Measurements from ENCODE around the gene GALNS.
"Not testable (repeated sequence)": the region's sequence is repeated elsewhere in the genome, so short reads cannot be mapped to it uniquely, and the experiment has no call there.

GALNS gene

DNA sequence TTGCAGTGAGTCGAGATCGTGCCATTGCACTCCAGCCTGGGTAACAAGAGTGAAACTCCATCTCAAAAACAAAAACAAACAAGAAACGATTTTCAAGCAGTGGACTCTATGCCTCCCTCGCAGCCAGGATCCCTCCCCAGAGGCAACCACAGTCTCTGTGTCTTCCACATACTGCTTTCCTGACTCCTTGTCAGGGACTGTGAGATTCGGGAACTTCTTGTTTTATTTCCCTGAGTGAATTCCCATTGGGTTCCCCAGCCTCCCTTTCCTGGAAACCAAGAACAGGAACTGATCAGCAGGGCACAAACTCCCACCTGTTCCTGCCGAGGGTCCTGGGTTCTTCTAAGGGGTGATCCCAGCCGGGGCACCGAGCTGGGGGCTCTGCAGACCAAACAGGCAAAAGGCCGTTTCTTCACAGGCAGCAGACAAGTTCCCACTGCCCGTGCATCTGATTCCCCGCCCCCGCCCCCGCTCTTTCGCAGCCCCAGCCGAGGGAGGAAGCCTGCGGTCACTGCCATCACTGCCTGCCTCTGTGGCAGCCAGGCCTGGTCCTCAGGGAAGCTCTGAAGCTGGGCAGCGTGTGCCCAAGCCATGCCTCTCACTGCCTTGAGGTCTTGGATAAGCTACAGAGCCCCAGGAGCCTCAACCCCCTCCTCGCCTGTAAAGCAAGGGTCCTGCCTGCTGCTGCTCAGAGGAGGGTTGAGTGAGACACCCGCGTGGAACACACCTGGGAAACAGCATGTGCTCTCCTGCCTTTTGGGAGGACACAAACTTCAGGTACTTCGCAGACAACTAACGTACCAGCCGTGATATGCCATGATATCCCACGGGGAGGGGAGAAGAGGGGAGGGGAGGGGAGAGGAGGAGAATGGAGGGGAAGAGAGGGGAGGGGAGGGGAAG, 66.2 kb downstream of the GALNS start:
- H3K4me3 Mint-ChIP-seq = peak overlapping the region; percentile 76
- H3K4me1 Mint-ChIP-seq = peaks cover 41% of the 10 kb centered on the region
- ATAC-seq = peak; percentile 81
- no peaks in the 10 kb centered on the region for H3K9me3 Mint-ChIP-seq
- H3K27ac Mint-ChIP-seq = peak overlapping the region; percentile 91
- DNase-seq (ENCODE audit: low spot score in 2 of 2) = peak in 1 of 2 donors; percentile 68
- H3K36me3 Mint-ChIP-seq = no peaks in the 10 kb centered on the region

DNA sequence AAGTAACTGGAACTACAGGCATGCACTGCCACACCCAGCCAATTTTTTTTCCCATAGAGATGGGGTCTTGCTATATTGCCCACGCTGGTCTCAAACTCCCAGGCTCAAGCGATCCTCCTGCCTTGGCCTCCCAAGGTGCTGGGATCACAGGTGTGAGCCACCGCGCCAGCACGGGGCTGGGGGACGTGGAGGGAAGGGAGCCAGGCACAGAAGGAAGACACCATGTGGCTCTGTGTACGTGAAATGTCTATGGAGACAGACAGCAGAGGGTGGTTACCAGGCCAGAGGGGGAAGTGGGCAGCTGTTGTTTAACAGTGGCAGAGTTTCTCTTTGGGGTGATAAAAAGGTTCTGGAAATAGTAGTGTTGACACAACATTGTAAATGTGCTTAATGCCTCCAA, 67.2 kb downstream of the GALNS start:
- ATAC-seq (no peak), DNase-seq (ENCODE audit: low spot score in 2 of 2) (no peak)
- H3K9me3 Mint-ChIP-seq = no peaks in the 10 kb centered on the region
- peaks cover 41% of the 10 kb centered on the region for H3K4me1 Mint-ChIP-seq
- H3K36me3 Mint-ChIP-seq = no peaks in the 10 kb centered on the region
- peak overlapping the region; percentile 91 for H3K27ac Mint-ChIP-seq
- H3K4me3 Mint-ChIP-seq = peak overlapping the region; percentile 76

DNA sequence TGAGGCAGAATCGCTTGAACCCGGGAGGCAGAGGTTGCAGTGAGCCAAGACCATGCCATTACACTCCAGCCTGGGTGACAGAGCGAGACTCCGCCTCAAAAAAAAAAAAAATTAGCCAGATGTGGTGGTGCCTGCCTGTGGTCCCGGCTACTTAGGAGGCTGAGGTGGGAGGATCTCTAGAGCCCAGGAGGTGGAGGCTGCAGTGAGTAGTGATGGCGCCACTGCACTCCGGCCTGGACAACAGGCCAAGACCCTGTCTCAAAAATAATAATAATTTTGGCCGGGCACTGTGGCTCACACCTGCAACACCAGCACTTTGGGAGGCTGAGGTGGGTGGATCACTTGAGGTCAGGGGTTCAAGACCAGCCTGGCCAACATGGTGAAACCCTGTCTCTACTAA, 68.0 kb downstream of the GALNS start:
- not testable (repeated sequence) for H3K36me3 Mint-ChIP-seq; H3K9me3 Mint-ChIP-seq; H3K4me3 Mint-ChIP-seq; H3K27ac Mint-ChIP-seq; ATAC-seq; DNase-seq (ENCODE audit: low spot score in 2 of 2)
- peaks cover 43% of the 10 kb centered on the region for H3K4me1 Mint-ChIP-seq

DNA sequence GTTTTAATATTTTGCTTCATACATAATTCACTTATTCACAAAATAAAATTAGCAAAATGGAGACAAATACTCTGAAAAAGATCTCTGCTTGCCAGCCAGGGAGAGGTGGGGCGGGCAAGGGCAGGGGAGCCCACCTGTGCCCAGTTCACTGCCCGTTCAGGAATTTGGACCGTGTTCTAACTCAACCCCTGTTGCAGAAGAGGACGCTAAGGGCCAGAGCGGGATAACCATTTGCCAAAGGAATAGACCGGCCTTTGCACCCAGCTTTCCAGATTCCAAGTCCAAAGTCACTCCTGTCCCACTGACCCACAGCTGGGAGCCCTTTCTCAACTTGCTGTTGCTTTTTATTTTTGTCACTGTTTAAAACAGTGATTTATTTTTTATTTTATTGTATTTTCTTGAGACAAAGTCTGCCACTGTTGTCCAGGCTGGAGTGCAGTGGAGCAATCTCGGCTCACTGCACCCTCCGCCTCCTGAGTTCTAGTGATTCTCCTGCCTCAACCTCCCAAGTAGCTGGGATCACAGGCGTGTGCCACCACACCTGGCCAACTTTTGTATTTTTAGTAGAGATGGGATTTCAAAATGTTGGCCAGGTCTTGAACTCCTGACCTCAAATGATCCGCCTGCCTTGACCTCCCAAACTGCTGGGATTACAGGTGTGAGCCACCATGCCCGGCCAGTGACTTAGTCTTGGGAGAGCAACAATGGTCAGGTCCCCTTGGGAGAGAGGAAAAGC, 69.0 kb downstream of the GALNS start:
- Mint-ChIP-seq H3K27ac (no peak overlapping the region), H3K36me3 (peaks cover 5% of the 10 kb centered on the region), H3K4me1 (peaks cover 47% of the 10 kb centered on the region), H3K9me3 (no peaks in the 10 kb centered on the region), H3K4me3 (no peak overlapping the region)
- ATAC-seq (no peak), DNase-seq (ENCODE audit: low spot score in 2 of 2) (no peak)

DNA sequence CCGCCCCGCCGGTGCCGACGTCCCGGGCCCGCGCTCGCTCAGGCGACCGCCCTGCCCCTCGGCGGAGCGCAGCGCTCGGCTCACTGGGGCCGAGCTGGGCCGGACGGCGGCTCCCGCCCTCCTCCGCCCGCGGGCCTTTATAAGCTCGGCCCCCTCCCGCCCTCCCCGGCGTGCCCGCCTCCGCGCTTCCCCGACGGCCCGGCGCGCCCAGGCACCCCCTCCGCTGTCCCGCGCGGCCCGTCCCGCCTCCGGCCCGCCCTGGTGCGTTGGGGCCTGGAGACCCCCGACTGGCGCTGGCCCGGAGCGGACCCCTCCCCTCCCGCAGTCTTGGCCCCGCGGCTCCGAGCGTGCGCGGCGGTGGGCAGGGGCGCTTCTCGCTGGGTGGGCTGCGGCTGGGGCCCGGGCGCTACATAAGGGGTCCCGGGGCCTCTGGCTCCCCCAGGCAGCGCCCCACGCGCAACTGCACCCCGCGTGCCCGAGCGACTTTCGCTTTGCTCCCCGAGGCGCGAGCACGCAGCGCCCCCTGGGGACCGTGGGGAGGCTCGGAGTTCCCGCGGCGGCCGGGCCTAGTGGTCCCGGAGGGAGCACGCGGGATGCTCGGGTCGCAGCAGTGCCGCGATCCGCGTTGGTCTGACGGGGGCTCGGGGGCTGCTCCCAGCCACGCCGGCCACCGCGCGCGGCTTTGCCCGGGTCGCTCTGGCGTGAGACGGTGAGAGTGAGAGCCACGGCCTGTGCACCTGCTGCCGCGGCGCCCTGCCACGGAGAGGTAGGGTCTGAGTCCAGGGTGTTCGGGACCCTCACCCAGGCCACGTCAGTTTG, 71.4 kb downstream of the GALNS start, which contains the start of gene PIEZO1:
TSS of gene PIEZO1 (minus strand) at position 115 of the 819 bp plus-strand sequence. CDS start 256 bp downstream, outside the sequence.
- ATAC-seq (peak; percentile 29), DNase-seq (ENCODE audit: low spot score in 2 of 2) (peak; percentile 78 to 88)
- Mint-ChIP-seq H3K27ac (peak within 1 kb of the TSS; percentile 98), H3K4me1 (peaks cover 45% of the 10 kb centered on the region), H3K4me3 (peak within 1 kb of the TSS; percentile 79), H3K36me3 (peaks cover 20% of the 10 kb centered on the region), H3K9me3 (no peaks in the 10 kb centered on the region)

DNA sequence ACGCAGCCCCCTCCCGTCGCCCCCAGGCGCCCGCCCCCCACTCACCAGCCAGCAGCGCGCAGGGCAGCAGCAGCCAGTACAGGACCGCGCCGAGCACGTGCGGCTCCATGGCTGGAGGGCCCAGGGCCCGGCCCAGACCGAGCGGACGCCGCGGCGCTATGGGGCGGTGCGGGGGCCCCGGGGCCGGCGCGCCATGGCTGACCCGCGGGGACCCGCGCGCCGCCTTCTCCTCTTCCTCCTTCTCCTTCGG, 72.0 kb downstream of the GALNS start:
- Mint-ChIP-seq H3K36me3 (peaks cover 26% of the 10 kb centered on the region), H3K4me3 (peak overlapping the region; percentile 79), H3K9me3 (no peaks in the 10 kb centered on the region), H3K4me1 (peaks cover 45% of the 10 kb centered on the region), H3K27ac (no peak overlapping the region)
- DNase-seq (ENCODE audit: low spot score in 2 of 2) = peak in 1 of 2 donors; percentile 63
- peak; percentile 0 for ATAC-seq

DNA sequence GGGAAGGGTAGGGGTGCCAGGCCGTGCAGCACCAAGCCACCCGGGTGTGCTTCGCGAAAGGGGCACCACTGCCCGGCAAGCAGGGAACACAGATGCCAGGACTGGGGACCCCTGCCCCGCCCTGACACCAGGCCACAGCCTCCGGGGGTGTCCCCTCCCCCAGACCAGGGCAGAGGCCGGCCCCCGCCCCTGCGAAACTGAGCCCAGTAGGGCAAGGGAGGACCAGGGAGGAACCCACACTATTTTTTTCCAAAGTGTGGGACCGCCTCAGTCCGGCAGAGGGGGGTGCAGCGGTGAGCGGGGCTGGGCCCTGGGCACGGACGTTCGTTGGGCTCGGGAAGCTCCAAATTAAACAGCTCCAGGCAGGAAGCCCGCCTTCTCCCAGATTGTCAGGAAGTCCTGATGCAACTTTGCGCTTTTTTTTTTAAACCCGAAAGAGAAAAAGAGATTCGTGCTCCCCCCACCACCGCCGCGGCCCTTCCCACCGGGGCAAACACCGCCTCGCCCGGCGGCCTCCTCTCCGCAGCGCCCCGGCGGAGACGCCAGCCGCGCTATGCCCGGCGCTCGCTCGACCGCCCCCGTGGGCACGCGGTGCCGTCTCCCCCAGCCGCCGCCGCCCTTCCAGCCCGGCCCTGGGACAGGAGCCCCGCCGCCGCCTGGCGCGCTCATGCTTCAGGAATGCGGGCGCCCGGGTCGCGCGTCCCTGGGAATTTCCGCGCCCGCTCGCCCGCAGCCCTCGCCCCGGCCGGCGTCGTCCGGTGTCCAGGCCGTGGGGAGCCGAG, 72.5 kb downstream of the GALNS start:
- peaks cover 26% of the 10 kb centered on the region for H3K36me3 Mint-ChIP-seq
- H3K4me1 Mint-ChIP-seq = peaks cover 45% of the 10 kb centered on the region
- peak overlapping the region; percentile 79 for H3K4me3 Mint-ChIP-seq
- ATAC-seq (no peak), DNase-seq (ENCODE audit: low spot score in 2 of 2) (peak in 1 of 2 donors; percentile 80)
- peak overlapping the region; percentile 98 for H3K27ac Mint-ChIP-seq
- H3K9me3 Mint-ChIP-seq = no peaks in the 10 kb centered on the region

DNA sequence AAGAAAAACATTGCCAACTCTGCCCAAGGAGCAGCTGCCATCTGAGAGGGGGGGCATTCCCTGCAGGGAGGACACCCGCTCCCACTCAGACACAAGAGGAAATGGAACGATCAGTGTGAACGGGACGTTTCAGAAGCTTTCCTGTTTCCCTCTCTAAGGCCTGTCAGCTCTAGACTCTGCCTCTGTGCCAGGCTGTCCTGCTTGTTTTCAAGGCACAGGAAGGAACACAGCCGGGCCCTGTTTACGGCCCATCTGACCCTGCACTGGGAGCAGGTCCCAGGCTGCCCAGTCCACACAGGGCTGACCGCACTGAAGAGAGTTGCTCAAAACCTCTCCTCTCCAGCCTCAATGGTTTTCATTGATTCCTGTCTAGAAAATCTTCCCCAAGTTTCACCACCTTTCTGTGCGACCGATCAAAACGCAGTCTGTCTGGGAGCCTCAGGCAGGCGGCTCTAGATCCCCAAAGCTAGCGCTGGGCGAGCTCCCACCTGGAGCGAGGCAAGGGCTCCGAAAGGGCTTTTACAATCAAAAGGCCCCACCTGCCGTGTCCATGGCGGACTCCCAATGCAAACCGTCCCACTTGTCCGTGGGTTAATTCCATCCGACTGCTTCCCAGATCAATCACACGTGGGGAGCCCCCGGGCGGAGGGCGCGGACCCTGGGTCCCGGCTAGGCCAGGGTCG, 73.2 kb downstream of the GALNS start:
- no peak for DNase-seq (ENCODE audit: low spot score in 2 of 2)
- Mint-ChIP-seq H3K4me3 (peak overlapping the region; percentile 79), H3K36me3 (peaks cover 28% of the 10 kb centered on the region), H3K9me3 (no peaks in the 10 kb centered on the region), H3K4me1 (peaks cover 50% of the 10 kb centered on the region), H3K27ac (peak overlapping the region; percentile 98)
- no peak for ATAC-seq

DNA sequence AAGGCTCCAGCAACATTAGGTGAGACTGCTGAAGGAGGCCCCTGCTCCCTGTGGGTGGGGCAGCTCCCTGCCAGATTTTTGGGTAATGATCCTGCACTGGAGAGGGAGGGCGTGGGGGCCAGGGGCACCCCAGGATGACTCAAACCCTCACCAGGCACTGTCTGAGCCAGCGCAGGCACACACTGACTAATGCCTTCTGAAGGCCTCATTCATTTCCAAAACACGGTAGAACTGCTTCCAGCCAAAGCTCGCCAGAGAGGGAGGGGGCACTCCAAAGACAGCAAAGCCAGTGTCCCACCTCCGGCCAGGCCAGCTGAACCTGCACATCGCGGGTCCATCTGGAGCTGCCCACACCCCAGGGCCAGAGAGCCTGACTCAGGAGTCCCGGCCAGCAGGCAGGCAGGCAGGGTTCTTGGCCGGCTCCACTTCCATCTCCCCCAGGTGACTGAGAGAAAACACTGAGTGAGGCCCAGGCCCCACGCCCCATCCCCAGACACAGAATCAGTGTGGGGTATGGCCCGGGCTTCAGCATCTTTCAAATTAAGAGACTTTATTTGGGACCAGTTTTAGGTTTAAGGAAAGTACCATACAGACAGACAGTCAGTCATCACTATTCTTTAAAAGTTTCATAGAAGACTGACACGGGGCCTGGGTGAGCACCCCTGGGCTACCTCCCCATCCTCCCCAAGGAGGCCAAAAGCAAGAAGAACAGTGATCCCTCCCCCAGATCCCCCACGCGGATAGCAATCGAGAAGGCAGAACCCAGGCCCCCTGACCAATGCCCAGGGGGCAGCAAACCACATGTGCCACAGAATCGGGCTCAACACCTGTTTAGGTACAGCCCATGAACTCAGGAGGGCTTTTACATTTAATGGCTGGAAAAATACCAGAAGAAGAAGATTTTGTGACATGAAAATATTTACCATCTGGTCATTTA, 74.0 kb downstream of the GALNS start:
- DNase-seq (ENCODE audit: low spot score in 2 of 2) = peak; percentile 53 to 84
- peak overlapping the region; percentile 79 for H3K4me3 Mint-ChIP-seq
- ATAC-seq = peak; percentile 74
- no peaks in the 10 kb centered on the region for H3K9me3 Mint-ChIP-seq
- peaks cover 58% of the 10 kb centered on the region for H3K4me1 Mint-ChIP-seq
- H3K27ac Mint-ChIP-seq = peak overlapping the region; percentile 98
- peaks cover 35% of the 10 kb centered on the region for H3K36me3 Mint-ChIP-seq

DNA sequence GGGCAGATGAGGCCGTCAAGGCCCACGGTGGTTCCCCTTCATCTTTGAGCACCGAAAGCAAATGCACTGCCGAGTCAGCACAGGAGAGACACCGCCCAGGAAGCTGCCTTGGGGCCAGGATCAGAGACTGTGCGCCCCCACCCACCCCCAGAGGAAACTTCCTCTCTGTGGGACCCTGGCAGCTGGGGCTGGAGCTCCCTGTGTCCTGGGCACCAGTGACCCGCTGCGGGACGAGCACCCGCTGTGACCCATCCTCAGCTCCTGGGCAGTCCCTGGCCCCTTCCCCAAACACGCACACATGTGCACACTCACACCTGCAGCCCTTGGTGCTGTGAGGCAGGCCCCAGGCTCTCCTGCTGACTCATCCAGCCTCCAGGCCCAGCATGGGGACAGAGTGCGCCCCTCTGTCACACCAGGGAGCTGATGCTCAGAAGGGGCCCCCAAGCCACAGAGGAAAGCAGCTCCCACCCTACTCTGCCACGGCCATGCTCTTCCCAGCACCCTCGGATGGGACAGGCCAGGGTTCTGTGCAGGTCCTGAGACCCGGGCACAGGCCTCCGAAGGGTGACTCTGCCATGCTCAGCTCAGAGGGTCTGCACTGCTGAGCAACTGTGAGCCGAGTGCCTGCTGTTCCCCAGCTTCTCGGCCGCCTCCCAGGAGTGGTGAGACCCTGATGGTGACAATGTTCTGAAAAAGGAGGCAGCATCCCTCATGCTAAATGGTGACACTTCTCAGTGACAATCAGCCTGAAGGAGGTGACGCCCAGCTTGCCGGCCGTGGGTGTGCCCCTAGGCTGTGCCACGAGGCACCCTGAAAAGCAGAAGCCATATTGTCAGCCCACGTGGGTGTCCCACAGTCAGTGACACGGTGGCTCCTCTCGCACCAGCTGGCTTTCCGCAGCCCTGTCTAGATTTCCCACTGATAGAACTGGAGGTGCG, 75.3 kb downstream of the GALNS start:
- DNase-seq (ENCODE audit: low spot score in 2 of 2) (peak; percentile 53 to 83), ATAC-seq (peak; percentile 72)
- Mint-ChIP-seq H3K4me1 (peaks cover 61% of the 10 kb centered on the region), H3K4me3 (peak overlapping the region; percentile 79), H3K9me3 (no peaks in the 10 kb centered on the region), H3K36me3 (peaks cover 46% of the 10 kb centered on the region), H3K27ac (peak overlapping the region; percentile 98)

DNA sequence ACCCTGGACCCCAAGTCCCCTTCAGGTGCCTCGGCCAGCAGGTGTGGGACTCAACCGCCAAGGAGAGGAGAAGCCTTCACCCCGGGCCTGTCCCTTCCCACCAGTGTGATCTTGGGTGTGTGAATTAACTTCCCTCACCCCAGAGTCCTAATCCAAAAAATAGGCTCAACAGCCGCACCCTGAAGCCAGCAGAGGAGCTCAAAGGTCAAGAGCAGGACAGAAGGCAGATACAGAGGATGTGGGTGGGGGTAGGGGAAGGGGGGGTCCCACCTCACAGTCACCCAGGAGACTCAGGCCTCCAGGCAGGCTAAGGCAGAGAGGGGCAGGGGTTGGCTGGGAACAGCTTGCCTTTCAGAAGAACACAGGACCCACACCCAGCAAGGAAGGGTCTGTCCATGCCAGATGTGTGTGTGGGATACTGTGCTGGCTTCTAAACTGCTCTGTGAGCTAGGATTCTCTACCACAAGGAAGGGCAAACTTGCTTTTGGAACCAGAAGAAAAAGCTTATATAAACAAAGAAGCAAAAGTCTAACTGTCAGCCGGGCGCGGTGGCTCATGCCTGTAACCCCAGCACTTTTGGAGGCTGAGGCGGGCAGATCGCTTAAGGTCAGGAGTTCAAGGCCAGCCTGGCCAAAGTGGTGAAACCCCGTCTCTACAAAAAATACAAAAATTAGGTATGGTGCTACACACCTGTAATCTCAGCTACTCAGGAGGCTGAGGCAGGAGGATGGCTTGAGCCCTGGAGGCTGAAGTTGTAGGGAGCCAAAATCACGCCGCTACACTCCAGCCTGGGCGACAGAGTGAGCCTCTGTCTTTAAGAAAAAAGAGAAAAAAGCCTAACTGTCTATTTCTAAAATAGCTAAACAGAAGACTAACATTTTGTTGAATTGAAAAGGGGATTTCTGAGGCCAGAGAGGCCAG, 76.3 kb downstream of the GALNS start:
- Mint-ChIP-seq H3K4me3 (peak overlapping the region; percentile 79), H3K4me1 (peaks cover 61% of the 10 kb centered on the region), H3K27ac (peak overlapping the region; percentile 98), H3K36me3 (peaks cover 55% of the 10 kb centered on the region), H3K9me3 (no peaks in the 10 kb centered on the region)
- ATAC-seq (no peak), DNase-seq (ENCODE audit: low spot score in 2 of 2) (no peak)

Measured in stimulated activated effector memory CD8-positive, alpha-beta T cell treated with anti-CD3 and anti-CD28 coated beads, Interleukin-12 subunit alpha, Interleukin-12 subunit beta, amount 100 ng/mL, for 72 hours (primary cell).